A549 treated with AZD2906 at 1 μM for 4 hours (cell line): ENCODE measurements around the gene TNPO3. TPM values are rescaled to one million over a fixed set of nuclear protein-coding genes. Genes with fewer than 3 reads are reported as not detected.

Source experiments
- total RNA-seq: library from RNA; stranded (reverse); fragments of 200-300 nt; extraction: Qiagen RNA extraction; gene quantifications from 5 replicates; pipeline ENCODE4 v1.2.3, GENCODE V29; 2022

Gene TNPO3
- total RNA-seq: 38.0 to 44.9 TPM (median 39.0 TPM) in 5 replicates

GRCh38 chr7:129054438-129055293, at the start of gene TNPO3:
Gene TNPO3 (minus strand): TSS chr7:129055111. CDS start chr7:129054770, 341 bp downstream.

GRCh38 chr7:128937647-128938543, 117.0 kb downstream of the TNPO3 start, which contains the start of gene IRF5:
Gene IRF5 (plus strand): TSS chr7:128937927. CDS start chr7:128942082, 4,155 bp downstream.

GRCh38 chr7:128910569-128910945, 144.4 kb downstream of the TNPO3 start, which contains the start of gene KCP:
Gene KCP (minus strand): TSS chr7:128910709. CDS start chr7:128910676, 33 bp downstream.

Other genes with a start within 250 kb of the TNPO3 start
- 3.0 to 4.3 TPM (median 3.9 TPM) in 5 replicates for gene FLNC, start 224.7 kb downstream of the TNPO3 start, total RNA-seq
- gene ATP6V1F, start 192.3 kb downstream of the TNPO3 start, total RNA-seq: 238 to 260 TPM (median 250 TPM) in 5 replicates
- gene KCP, start 144.4 kb downstream of the TNPO3 start, total RNA-seq: 0.11 to 0.21 TPM (median 0.20 TPM) in 5 replicates
- gene IRF5, start 117.2 kb downstream of the TNPO3 start, total RNA-seq: 13.2 to 16.2 TPM (median 15.0 TPM) in 5 replicates
- 4.5 to 6.2 TPM (median 5.9 TPM) in 5 replicates for gene TSPAN33, start 89.6 kb upstream of the TNPO3 start, total RNA-seq
- gene SMO, start 133.5 kb upstream of the TNPO3 start, total RNA-seq: 11.8 to 15.3 TPM (median 13.6 TPM) in 5 replicates
- gene AHCYL2, start 169.9 kb upstream of the TNPO3 start, total RNA-seq: 4.8 to 5.7 TPM (median 5.4 TPM) in 5 replicates